NK-92 (cell line): ENCODE results near the gene CLCN6.

Source experiments
- DNase-seq: peaks from one replicate; lab custom pipeline; 2025; ENCODE audit not compliant: unreplicated experiment; lab: John Stamatoyannopoulos, UW

CLCN6 gene

GRCh38 chr1:11805422-11806306, at the start of gene CLCN6, which contains the start of gene MTHFR:
CLCN6 (plus strand) TSS chr1:11806191; CDS start chr1:11806263, 72 bp downstream.
MTHFR (minus strand) TSS chr1:11805964; CDS start chr1:11803116, 2,848 bp downstream.
- peak; percentile 94 for DNase-seq

DNA sequence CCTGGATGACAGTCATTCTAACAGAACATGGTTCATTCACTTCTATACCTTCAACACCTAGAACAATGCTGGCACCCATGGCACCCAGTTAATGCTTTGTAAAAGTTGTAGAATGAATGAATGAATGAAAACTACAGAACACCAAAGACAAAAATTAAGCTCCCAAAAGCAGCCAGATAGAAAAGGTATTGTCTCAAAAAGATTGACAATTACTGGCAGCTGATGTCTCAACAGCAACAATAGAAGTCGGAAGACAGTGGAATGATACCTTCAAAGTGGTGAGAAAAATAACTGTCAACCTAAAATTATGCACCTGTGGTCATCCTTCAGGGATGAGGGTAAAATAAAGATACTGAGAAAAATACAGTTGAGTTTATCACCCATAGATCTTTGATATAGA, 48.9 kb upstream of the CLCN6 start:
- DNase-seq = no peak

GRCh38 chr1:11759791-11760190, 46.2 kb upstream of the CLCN6 start:
- no peak for DNase-seq

GRCh38 chr1:11761285-11761684, 44.7 kb upstream of the CLCN6 start:
- no peak for DNase-seq

DNA sequence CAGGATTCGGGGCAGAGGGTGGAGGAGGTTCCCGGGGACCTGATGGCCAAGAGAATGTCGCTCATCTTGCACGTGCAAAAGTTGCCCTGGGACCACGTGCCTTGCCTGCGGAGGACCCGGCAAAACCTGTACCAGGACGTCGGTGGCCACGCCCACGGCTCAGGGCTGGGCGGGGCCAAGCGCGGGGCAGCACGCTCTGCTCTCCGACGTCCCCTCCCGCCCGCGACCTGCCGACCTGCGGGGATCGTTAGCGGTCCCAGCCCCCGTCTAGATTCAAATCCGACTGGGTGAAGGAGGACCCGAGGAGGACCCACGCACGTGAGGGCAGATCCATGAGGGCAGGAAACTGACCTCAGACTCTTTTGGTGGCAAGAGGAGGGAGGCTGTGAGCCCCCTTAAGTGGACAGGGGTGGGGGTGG, 44.0 kb upstream of the CLCN6 start, which contains the start of gene C1orf167:
C1orf167 (plus strand) TSS at position 206 of the 419 bp plus-strand sequence. CDS start 2,208 bp downstream, outside the sequence.
- no peak for DNase-seq

DNA sequence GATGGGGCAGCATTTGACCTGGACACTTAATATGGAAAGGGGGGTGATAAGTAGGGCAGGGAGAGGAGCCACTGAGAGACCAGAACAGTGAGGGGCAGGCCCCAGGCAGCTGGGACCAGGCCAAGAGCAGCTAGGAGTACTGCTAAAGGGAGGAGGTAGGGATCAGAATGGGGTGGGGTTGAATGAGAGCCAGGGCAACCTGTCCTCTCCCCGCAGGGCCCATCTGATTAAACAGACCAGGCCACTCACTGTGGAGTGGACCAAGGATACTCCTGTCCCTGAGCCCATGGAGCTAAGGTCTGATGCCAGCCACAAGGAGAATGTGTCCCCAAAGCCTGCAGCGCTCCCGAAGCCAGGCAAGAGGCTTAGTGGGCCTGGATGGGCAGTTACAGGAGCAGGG, 41.9 kb upstream of the CLCN6 start:
- DNase-seq = no peak

- no peak for DNase-seq
Measured at GRCh38 chr1:11764519-11764918, 41.5 kb upstream of the CLCN6 start.

DNA sequence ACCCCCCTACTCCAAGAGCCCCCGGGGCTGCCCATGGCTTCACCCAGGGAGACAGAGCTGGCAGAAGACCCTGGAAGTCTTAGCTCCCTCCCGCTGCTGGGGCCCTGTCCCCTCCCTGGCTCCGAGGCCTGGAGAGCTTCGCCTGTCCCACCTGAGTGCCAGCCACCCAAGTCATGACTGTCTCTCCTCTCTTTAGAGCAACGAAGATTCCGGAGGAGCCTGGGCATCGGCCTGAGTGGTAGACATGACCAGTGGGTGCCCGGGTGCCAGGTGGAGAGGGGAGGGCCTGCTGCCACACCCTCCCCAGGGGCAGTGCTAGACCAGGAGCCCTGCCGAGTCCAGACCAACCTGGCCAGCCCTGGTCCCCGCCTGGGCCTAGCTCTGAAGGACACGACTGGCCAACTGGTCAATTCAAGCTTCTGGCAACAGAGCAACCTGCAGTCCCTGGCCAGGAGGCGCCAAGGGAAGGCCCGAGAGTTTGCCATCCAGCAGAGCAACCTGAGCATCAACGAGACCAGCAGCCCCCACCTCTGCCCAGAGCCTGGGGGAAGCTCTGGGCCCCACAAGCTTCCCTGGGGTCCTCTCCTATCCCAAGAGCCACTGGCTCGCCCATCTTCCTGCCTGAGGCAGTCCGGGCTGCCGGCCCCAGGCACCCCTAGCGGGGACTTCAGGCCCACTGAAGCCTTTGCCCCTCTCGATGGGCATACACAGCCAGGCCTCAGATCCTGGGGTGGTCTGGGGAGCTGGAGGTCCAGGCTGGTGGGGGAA, 40.1 kb upstream of the CLCN6 start:
- DNase-seq = no peak

- no peak for DNase-seq
Measured at GRCh38 chr1:11766429-11766776, 39.6 kb upstream of the CLCN6 start.

DNA sequence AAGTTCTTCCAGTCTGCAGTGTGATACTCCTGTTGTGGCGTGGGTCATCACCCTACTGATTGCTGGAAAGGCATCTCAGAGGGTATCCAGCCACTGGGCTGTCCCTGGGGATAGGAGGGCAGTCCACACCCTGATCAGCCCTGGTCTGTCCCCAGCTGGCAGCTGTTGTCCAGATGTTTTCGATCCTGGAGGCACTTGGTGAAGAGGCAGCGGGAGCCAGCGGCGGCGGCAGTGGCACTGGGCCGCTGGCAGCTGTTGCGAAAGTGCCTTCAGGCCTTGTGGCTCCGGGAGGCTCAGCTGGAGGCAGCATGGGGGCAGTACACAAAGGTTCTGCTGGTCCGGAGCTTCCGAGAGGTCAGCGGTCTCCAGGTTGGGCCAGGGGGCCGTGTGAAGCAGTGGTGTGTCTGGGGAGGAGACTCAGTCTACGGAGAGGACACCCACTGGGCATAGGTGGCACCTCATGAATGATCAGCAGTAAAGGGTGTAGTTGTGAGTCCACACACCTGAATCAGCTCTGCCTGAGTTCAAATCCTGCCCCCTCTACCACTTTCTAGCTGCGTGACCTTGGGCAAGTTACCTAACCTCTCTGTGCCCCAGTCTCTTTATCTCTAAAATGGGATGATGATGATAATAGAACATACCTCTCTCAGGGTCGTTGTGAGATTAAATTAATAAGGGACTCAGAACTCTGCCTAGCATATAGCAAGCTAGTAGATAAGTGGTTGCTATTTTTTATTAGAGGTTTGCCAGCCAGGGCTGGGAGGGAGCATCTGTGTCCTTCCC, 37.9 kb upstream of the CLCN6 start:
- no peak for DNase-seq

GRCh38 chr1:11768821-11769220, 37.2 kb upstream of the CLCN6 start:
- DNase-seq = no peak

- no peak for DNase-seq
Measured at GRCh38 chr1:11769274-11769673, 36.7 kb upstream of the CLCN6 start.

DNA sequence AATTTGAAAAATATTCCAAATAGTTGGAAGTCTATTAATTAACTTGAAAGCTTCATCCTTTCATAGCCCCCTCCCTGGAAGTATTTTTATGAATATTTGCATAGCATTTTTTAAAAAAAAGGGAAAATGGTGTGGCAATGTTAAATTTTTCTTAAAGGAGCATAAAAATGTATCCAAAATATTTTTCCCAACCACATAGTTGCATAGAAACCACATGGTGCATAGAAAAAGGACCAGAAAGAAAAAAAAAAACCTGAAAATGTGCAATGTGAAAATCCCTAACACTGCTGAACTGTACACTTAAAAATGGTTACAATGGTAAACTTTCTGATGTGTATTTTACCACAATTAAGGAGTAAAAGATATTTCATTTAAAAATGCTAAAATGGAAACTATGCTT, 36.0 kb upstream of the CLCN6 start:
- no peak for DNase-seq

DNA sequence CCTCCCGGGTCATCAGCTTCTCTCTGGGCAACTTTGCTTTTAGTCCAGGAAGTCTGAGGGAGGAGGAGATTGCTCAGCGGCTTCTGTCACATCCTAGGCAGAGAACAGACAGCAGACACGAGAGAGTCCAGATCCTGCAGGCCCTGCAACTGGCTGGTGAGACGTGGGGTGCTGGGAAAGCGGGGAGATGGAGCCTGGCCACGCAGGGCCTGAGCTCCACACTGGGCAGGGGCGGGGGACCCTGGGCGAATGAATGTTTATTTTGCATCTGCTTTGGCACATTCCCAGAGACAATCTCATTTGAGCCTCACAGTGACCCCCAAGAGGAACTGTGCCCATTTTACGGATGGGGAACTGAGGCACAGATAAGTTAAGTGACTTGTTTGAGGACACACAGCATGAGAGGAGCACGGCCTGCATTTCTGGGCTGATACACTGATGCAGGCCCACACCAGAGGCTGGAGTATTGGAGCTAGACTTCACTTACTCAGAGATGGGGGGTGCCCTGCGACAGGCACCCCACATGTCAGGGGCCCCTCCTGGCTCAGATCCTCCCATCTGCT, 34.4 kb upstream of the CLCN6 start:
- no peak for DNase-seq

GRCh38 chr1:11772458-11772857, 33.5 kb upstream of the CLCN6 start:
- DNase-seq = no peak

DNA sequence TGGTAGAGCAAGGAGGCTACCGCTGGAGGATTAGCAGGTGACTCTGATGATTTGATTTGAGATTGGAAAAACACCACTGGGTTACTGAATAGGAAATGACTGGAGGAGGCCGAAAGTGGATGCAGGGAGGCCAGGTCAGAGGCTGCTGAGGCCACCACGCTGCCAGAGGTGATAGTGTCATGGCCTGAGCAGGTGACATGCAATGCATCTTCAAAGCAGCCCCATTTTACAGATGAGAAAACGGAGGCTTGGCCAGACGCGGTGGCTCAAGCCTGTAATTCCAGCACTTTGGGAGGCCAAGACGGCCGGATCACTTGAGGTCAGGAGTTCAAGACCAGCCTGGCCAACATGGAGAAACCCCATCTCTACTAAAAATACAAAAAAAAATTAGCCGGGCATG, 31.2 kb upstream of the CLCN6 start:
- no peak for DNase-seq

- DNase-seq = no peak
Measured at GRCh38 chr1:11777658-11778322, 28.2 kb upstream of the CLCN6 start.

DNA sequence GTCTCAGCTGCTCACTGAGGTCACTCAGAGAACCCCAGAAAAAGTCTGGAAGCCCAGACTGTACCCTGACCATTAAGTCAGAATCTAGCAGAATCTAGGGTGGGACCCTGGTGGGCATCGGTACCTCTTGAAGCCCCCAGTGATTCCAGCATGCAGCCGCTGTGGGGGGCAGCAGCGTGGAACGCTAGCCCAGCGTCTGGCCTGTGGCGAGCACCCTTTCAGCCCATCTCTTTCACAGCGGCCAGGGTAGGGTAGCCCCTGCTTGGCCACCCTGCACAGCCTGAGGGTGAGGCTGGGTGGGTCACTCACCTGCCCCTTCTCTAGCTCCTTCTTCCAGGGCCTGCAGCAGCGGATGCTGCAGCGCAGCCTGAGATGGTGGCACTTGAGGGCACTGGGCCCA, 27.7 kb upstream of the CLCN6 start:
- no peak for DNase-seq

- DNase-seq = no peak
Measured at GRCh38 chr1:11778844-11779623, 27.0 kb upstream of the CLCN6 start.
